HepG2 (cell line): ENCODE results near the gene OR1L8. TPM values are rescaled to one million over a fixed set of nuclear protein-coding genes. Genes with fewer than 3 reads are reported as not detected.

Experiments used
- ATAC-seq: fragments of 200-7000 bp; cut with Tn5 transposase; 3 replicates; pipeline ENCODE4 v1.9.1; 2020; ENCODE audit warnings: mild to moderate bottlenecking, moderate library complexity
- BruUV-seq: library from RNA; stranded (reverse); fragments of 400-500 nt; replicated peaks from 2 replicates; lab custom pipeline; 2021; lab: Mats Ljungman, UMichigan
- CTCF ChIA-PET: fragments of 300-600 bp; formaldehyde crosslinking; extraction: SDS; loops from one replicate; lab custom pipeline; 2021; ENCODE audit warnings: low total read pairs, inconsistent platforms, low intra/inter-chr PET ratio; lab: Yijun Ruan, JAX
- POLR2A ChIA-PET: fragments of 350-600 bp; sonication (Branson Sonifier 250); formaldehyde crosslinking; loops from one replicate; lab custom pipeline; 2020; ENCODE audit warnings: antibody characterized with exemption, inconsistent platforms; lab: Yijun Ruan, JAX
- DNase-seq: peaks from one replicate; pipeline ENCODE4 v3.0.0-alpha.2; 2015; ENCODE audit warnings: low spot score
- FAIRE-seq: peaks from 3 replicates; lab custom pipeline; 2011; peaks lifted over from hg19 to GRCh38; lab: Jason Lieb, UNC
- H2AFZ ChIP-seq: one replicate; pipeline ENCODE4 v1.6.1; 2011; ENCODE audit warnings: low read length, inconsistent platforms
- H3K27ac ChIP-seq: fragments of 300-600 bp; 3 replicates; pipeline ENCODE4 v1.8.0; 2011; ENCODE audit warnings: mixed run types, mild to moderate bottlenecking, mixed read lengths, low read length, inconsistent platforms; ENCODE audit not compliant: insufficient read depth; ENCODE audit errors: extremely low read length
- H3K27me3 ChIP-seq, 2 experiments: fragments of 200-600 bp in 1 of 2; 2 replicates in 1 of 2; 3 replicates in 1 of 2; pipeline versions ENCODE4 v1.6.0 to v1.8.0; 2011; ENCODE audit warnings: low read length in 2 of 2, mild to moderate bottlenecking in 2 of 2, moderate library complexity in 2 of 2, inconsistent platforms in 1 of 2; ENCODE audit not compliant: insufficient read depth in 2 of 2, control insufficient read depth in 1 of 2
- H3K36me3 ChIP-seq, 2 experiments: fragments of 200-600 bp in 1 of 2; replicated peaks in 1 of 2; 2 replicates in 1 of 2; 3 replicates in 1 of 2; pipeline versions ENCODE4 v1.5.1 to v1.8.0; 2011; ENCODE audit warnings: low read length in 2 of 2, inconsistent platforms in 1 of 2; ENCODE audit not compliant: insufficient read depth in 2 of 2, control insufficient read depth in 1 of 2
- H3K4me1 ChIP-seq: 2 replicates; pipeline ENCODE4 v1.5.1; 2012; ENCODE audit warnings: low read length, inconsistent platforms; ENCODE audit not compliant: insufficient read depth
- H3K4me2 ChIP-seq: 2 replicates; pipeline ENCODE4 v1.6.0; 2011; ENCODE audit warnings: low read depth, low read length, inconsistent platforms
- H3K4me3 ChIP-seq, 3 experiments: fragments of 200-600 bp in 1 of 3; sonication (generic), shearing (Covaris generic) in 1 of 3; replicated peaks in 1 of 3; 2 replicates each; pipeline ENCODE4 v1.5.1; 2011 to 2016; ENCODE audit warnings: low read length in 3 of 3, inconsistent platforms in 2 of 3, low read depth in 2 of 3, mild to moderate bottlenecking in 2 of 3, control low read depth in 1 of 3, mixed read lengths in 1 of 3; ENCODE audit not compliant: insufficient read depth in 1 of 3
- H3K79me2 ChIP-seq: one replicate; pipeline ENCODE4 v1.6.1; 2011; ENCODE audit warnings: low read length, inconsistent platforms; ENCODE audit not compliant: insufficient read depth
- H3K9ac ChIP-seq: 2 replicates; pipeline ENCODE4 v1.6.0; 2011; ENCODE audit warnings: mild to moderate bottlenecking, low read depth, low read length, inconsistent platforms; ENCODE audit not compliant: insufficient read depth
- H3K9me3 ChIP-seq: 2 replicates; pipeline ENCODE4 v1.5.1; 2012; ENCODE audit warnings: mild to moderate bottlenecking, low read length
- H4K20me1 ChIP-seq: 2 replicates; pipeline ENCODE4 v1.6.0; 2011; ENCODE audit warnings: inconsistent platforms, mild to moderate bottlenecking, low read length, moderate library complexity; ENCODE audit not compliant: insufficient read depth
- CHD4 ChIP-seq: fragments of 200-600 bp; sonication (generic); IDR thresholded peaks from 2 replicates; pipeline ENCODE4 v1.7.0; 2017; ENCODE audit warnings: mild to moderate bottlenecking, low read length, borderline replicate concordance
- HDAC1 ChIP-seq: sonication (generic); formaldehyde crosslinking; IDR thresholded peaks from 2 replicates; pipeline ENCODE4 v1.5.1; 2020; ENCODE audit warnings: mild to moderate bottlenecking, missing genetic modification reagents
- MTA3 ChIP-seq: sonication (generic); formaldehyde crosslinking; IDR thresholded peaks from 2 replicates; pipeline ENCODE4 v1.4.0; 2020; ENCODE audit warnings: missing genetic modification reagents
- PHF20 ChIP-seq: sonication (generic); formaldehyde crosslinking; IDR thresholded peaks from 2 replicates; pipeline ENCODE4 v1.5.0; 2020; ENCODE audit warnings: mild to moderate bottlenecking, missing genetic modification reagents
- PRPF4 ChIP-seq: fragments of 200-400 bp; formaldehyde crosslinking; IDR thresholded peaks from 2 replicates; pipeline ENCODE4 v1.6.1; 2016; ENCODE audit warnings: low read length, low read depth; ENCODE audit not compliant: poor library complexity, severe bottlenecking
- WGBS: methylation state at CpG from one replicate; pipeline ENCODE4 v1.1.6; 2017; ENCODE audit warnings: low lambda C conversion rate; 5-methylcytosine and 5-hydroxymethylcytosine counted together
- in situ Hi-C: cut with HindIII; loops from 2 replicates; pipeline ENCODE4 v1.10.0; 2017; ENCODE audit warnings: low pct_unique_long_range_greater_than_20kb; ENCODE audit not compliant: extremely low pct_ligation_motif_present
- intact Hi-C: fragments of 100-400 bp; cut with micrococcal nuclease; formaldehyde crosslinking; loops from one replicate; pipeline ENCODE4 v1.10.0; 2022; ENCODE audit not compliant: unreplicated experiment
- polyA plus RNA-seq, 8 experiments: library from polyadenylated mRNA; depleted of rRNA in 3 of 8; stranded (reverse) in 7 of 8; unstranded in 1 of 8; fragments of >200 nt; fragmentation: Illumina TruSeq in 4 of 8; extraction: Trizol in 4 of 8; gene quantifications; 2 replicates each; pipeline versions ENCODE4 v1.2.1 to v1.2.3, GENCODE V29; 2011 to 2016; ENCODE audit warnings: low read depth in 4 of 8, missing spikeins in 1 of 8, mixed read lengths in 1 of 8; ENCODE audit not compliant: insufficient read depth in 1 of 8
- total RNA-seq, 5 experiments: library from RNA; depleted of rRNA; stranded (reverse); fragments of >200 nt; fragmentation: Illumina TruSeq; extraction: Trizol; gene quantifications; 2 replicates each; pipeline ENCODE4 v1.2.3, GENCODE V29; 2016; ENCODE audit warnings: low read depth in 1 of 5

OR1L8 gene
- total and polyA plus RNA-seq, 2 of the 13 experiments (the other 11 are each of a cell fraction or from before 2014, with no cell fraction given), result not detected

GRCh38 chr9:122572456-122572855 is 10.7 kb downstream of the OR1L8 start:
- ATAC-seq, result no peak
- CTCF ChIA-PET, result no interaction called here
- WGBS, result 0% methylated on average over 2 of the region's 2 CpGs
- BruUV-seq, result no TSS peak
- H3K27ac ChIP-seq, result no peak overlapping the region
- no peak for TF ChIP-seq PHF20 (CRISPR knock-in tag)
- TF ChIP-seq MTA3 (CRISPR knock-in tag), result no peak
- no peak for TF ChIP-seq PRPF4
- TF ChIP-seq, all 625 proteins: peak for 0
- no peaks in the 10 kb centered on the region for H4K20me1 ChIP-seq
- in situ Hi-C loops (no loop called here), intact Hi-C loops (no loop called here)
- no peak overlapping the region for H3K4me2 ChIP-seq
- POLR2A ChIA-PET, result no interaction called here
- H3K4me1 ChIP-seq, result no peaks in the 10 kb centered on the region
- H3K9me3 ChIP-seq, result no peaks in the 10 kb centered on the region
- no peak for DNase-seq
- no peak overlapping the region for H2AFZ ChIP-seq
- H3K9ac ChIP-seq, result no peak overlapping the region
- H3K79me2 ChIP-seq, result no peaks in the 10 kb centered on the region
- H3K36me3 ChIP-seq, result no peaks in the 10 kb centered on the region
- H3K27me3 ChIP-seq, result no peaks in the 10 kb centered on the region
- FAIRE-seq, result no peak
- H3K4me3 ChIP-seq, result no peak overlapping the region

DNA sequence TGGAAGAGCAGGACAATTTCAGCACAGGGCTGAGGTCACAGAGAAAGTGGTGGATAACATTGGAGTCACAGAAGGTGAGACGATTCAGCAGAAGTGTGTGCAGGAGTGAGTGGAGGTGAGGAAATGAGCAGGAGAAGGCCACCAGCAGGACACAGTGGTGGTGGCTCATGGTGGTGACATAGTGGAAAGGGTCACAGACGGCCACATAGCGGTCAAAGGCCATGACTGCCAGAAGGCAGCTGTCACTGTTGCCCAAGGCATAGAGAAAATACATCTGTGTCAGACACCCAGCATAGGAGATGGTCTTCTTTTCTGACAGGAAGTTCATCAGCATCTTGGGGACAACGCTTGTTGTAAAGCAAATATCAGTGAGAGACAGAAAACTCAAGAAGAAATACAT is 15.3 kb downstream of the OR1L8 start:
- H3K4me2 ChIP-seq, result no peak overlapping the region
- no peak overlapping the region for H3K9ac ChIP-seq
- 19% methylated on average over 4 of the region's 4 CpGs for WGBS
- TF ChIP-seq HDAC1 (CRISPR knock-in tag), result no peak
- no peak for TF ChIP-seq CHD4
- TF ChIP-seq, all 625 proteins: peak for 0
- Histone ChIP-seq H3K27me3 (no peaks in the 10 kb centered on the region), H3K36me3 (no peaks in the 10 kb centered on the region), H3K4me3 (no peak overlapping the region), H3K9me3 (no peaks in the 10 kb centered on the region), H3K4me1 (no peaks in the 10 kb centered on the region), H3K27ac (no peak overlapping the region), H3K79me2 (no peaks in the 10 kb centered on the region), H4K20me1 (no peaks in the 10 kb centered on the region), H2AFZ (no peak overlapping the region)
- DNase-seq (no peak), ATAC-seq (no peak), FAIRE-seq (no peak)
- ChIA-PET POLR2A (no interaction called here), CTCF (no interaction called here)
- BruUV-seq, result no TSS peak
- intact Hi-C loops, result no loop called here
- in situ Hi-C loops, result no loop called here
